Measurements from ENCODE around the gene CCR6. TPM values are rescaled to one million over a fixed set of nuclear protein-coding genes. Genes with fewer than 3 reads are reported as not detected.
"Not testable (repeated sequence)": the region's sequence is repeated elsewhere in the genome, so short reads cannot be mapped to it uniquely, and the experiment has no call there.

The CCR6 gene
- polyA plus RNA-seq, 1 experiment = not detected

GRCh38 chr6:167163476-167164011 lies 40.6 kb downstream of the CCR6 start:
- no peaks in the 10 kb centered on the region for H3K27me3 ChIP-seq (ENCODE audit: control insufficient read depth, insufficient read depth, low read length)
- DNase-seq (ENCODE audit: low read depth) = no peak
- CTCF ChIA-PET = no interaction called here
- no peak for TF ChIP-seq CTCF (IDR thresholded peaks at IDR 0.05; ENCODE audit: insufficient read depth, low read depth, low read length)
- H3K4me3 ChIP-seq (ENCODE audit: low read depth, low read length) = no peak overlapping the region
- H3K36me3 ChIP-seq (ENCODE audit: control insufficient read depth, insufficient read depth, low read length) = no peaks in the 10 kb centered on the region
- POLR2A ChIA-PET = no interaction called here

- DNase-seq (ENCODE audit: low read depth) = no peak
- no peak overlapping the region for H3K4me3 ChIP-seq (ENCODE audit: low read depth, low read length)
- POLR2A ChIA-PET = interaction anchor here (0.6 kb wide), 1 partner anchor 1722 kb away, joined by 3 read pairs; no protein-coding TSS in a partner anchor
- no peaks in the 10 kb centered on the region for H3K36me3 ChIP-seq (ENCODE audit: control insufficient read depth, insufficient read depth, low read length)
- TF ChIP-seq CTCF (IDR thresholded peaks at IDR 0.05; ENCODE audit: insufficient read depth, low read depth, low read length) = no peak
- H3K27me3 ChIP-seq (ENCODE audit: control insufficient read depth, insufficient read depth, low read length) = no peaks in the 10 kb centered on the region
- CTCF ChIA-PET = no interaction called here
Measured at GRCh38 chr6:167164261-167164660, 41.4 kb downstream of the CCR6 start.

- Histone ChIP-seq H3K27me3 (ENCODE audit: control insufficient read depth, insufficient read depth, low read length) (no peaks in the 10 kb centered on the region), H3K4me3 (ENCODE audit: low read depth, low read length) (no peak overlapping the region), H3K36me3 (ENCODE audit: control insufficient read depth, insufficient read depth, low read length) (no peaks in the 10 kb centered on the region)
- no peak for TF ChIP-seq CTCF (IDR thresholded peaks at IDR 0.05; ENCODE audit: insufficient read depth, low read depth, low read length)
- ChIA-PET CTCF (no interaction called here), POLR2A (no interaction called here)
- DNase-seq (ENCODE audit: low read depth) = no peak
Measured at GRCh38 chr6:167165858-167166471, 43.1 kb downstream of the CCR6 start.

- CTCF ChIA-PET; H3K4me3 ChIP-seq (ENCODE audit: low read depth, low read length); DNase-seq (ENCODE audit: low read depth); H3K36me3 ChIP-seq (ENCODE audit: control insufficient read depth, insufficient read depth, low read length); POLR2A ChIA-PET; H3K27me3 ChIP-seq (ENCODE audit: control insufficient read depth, insufficient read depth, low read length): not testable (repeated sequence)
Measured at GRCh38 chr6:167167699-167168098, 44.8 kb downstream of the CCR6 start.

GRCh38 chr6:167168296-167168695 lies 45.4 kb downstream of the CCR6 start:
- H3K36me3 ChIP-seq (ENCODE audit: control insufficient read depth, insufficient read depth, low read length); DNase-seq (ENCODE audit: low read depth); H3K27me3 ChIP-seq (ENCODE audit: control insufficient read depth, insufficient read depth, low read length); POLR2A ChIA-PET; CTCF ChIA-PET; H3K4me3 ChIP-seq (ENCODE audit: low read depth, low read length): not testable (repeated sequence)

GRCh38 chr6:167169867-167170266 lies 47.0 kb downstream of the CCR6 start:
- CTCF ChIA-PET; DNase-seq (ENCODE audit: low read depth); H3K4me3 ChIP-seq (ENCODE audit: low read depth, low read length); H3K36me3 ChIP-seq (ENCODE audit: control insufficient read depth, insufficient read depth, low read length); H3K27me3 ChIP-seq (ENCODE audit: control insufficient read depth, insufficient read depth, low read length); POLR2A ChIA-PET: not testable (repeated sequence)

- H3K4me3 ChIP-seq (ENCODE audit: low read depth, low read length); H3K27me3 ChIP-seq (ENCODE audit: control insufficient read depth, insufficient read depth, low read length); H3K36me3 ChIP-seq (ENCODE audit: control insufficient read depth, insufficient read depth, low read length); POLR2A ChIA-PET; DNase-seq (ENCODE audit: low read depth); CTCF ChIA-PET: not testable (repeated sequence)
Measured at GRCh38 chr6:167171300-167171699, 48.4 kb downstream of the CCR6 start.

- H3K36me3 ChIP-seq (ENCODE audit: control insufficient read depth, insufficient read depth, low read length); DNase-seq (ENCODE audit: low read depth); H3K27me3 ChIP-seq (ENCODE audit: control insufficient read depth, insufficient read depth, low read length); POLR2A ChIA-PET; H3K4me3 ChIP-seq (ENCODE audit: low read depth, low read length); CTCF ChIA-PET: not testable (repeated sequence)
Measured at GRCh38 chr6:167172011-167172410, 49.1 kb downstream of the CCR6 start.

GRCh38 chr6:167177271-167177670 lies 54.4 kb downstream of the CCR6 start:
- H3K4me3 ChIP-seq (ENCODE audit: low read depth, low read length); H3K36me3 ChIP-seq (ENCODE audit: control insufficient read depth, insufficient read depth, low read length); DNase-seq (ENCODE audit: low read depth); POLR2A ChIA-PET; CTCF ChIA-PET; H3K27me3 ChIP-seq (ENCODE audit: control insufficient read depth, insufficient read depth, low read length): not testable (repeated sequence)

- CTCF ChIA-PET; DNase-seq (ENCODE audit: low read depth); H3K4me3 ChIP-seq (ENCODE audit: low read depth, low read length); H3K36me3 ChIP-seq (ENCODE audit: control insufficient read depth, insufficient read depth, low read length); POLR2A ChIA-PET; H3K27me3 ChIP-seq (ENCODE audit: control insufficient read depth, insufficient read depth, low read length): not testable (repeated sequence)
Measured at GRCh38 chr6:167178896-167179655, 56.2 kb downstream of the CCR6 start.

Measured in BJ (cell line).